ENCODE measurements around the gene RAD51B.

The RAD51B gene

GRCh38 chr14:68679746-68680467 is 860.3 kb downstream of the RAD51B start:
- TF ChIP-seq CTCF (conservative IDR thresholded peaks at IDR 0.05; ENCODE audit: control insufficient read depth, insufficient read depth, low read depth, low read length), result no peak
- DNase-seq (ENCODE audit: low read depth), result no peak
- no peak overlapping the region for H3K4me3 ChIP-seq (ENCODE audit: control insufficient read depth, low read depth, low read length)

- DNase-seq (ENCODE audit: low read depth), result peak; percentile 85
- TF ChIP-seq CTCF (conservative IDR thresholded peaks at IDR 0.05; ENCODE audit: control insufficient read depth, insufficient read depth, low read depth, low read length), result no peak
- no peak overlapping the region for H3K4me3 ChIP-seq (ENCODE audit: control insufficient read depth, low read depth, low read length)
Measured at GRCh38 chr14:68680541-68681051, 861.0 kb downstream of the RAD51B start.

GRCh38 chr14:68681256-68682011 is 861.9 kb downstream of the RAD51B start:
- no peak for TF ChIP-seq CTCF (conservative IDR thresholded peaks at IDR 0.05; ENCODE audit: control insufficient read depth, insufficient read depth, low read depth, low read length)
- no peak overlapping the region for H3K4me3 ChIP-seq (ENCODE audit: control insufficient read depth, low read depth, low read length)
- no peak for DNase-seq (ENCODE audit: low read depth)

GRCh38 chr14:68682166-68683103 is 862.9 kb downstream of the RAD51B start:
- peak; percentile 99 for DNase-seq (ENCODE audit: low read depth)
- TF ChIP-seq CTCF (conservative IDR thresholded peaks at IDR 0.05; ENCODE audit: control insufficient read depth, insufficient read depth, low read depth, low read length), result no peak
- no peak overlapping the region for H3K4me3 ChIP-seq (ENCODE audit: control insufficient read depth, low read depth, low read length)

GRCh38 chr14:68683326-68683725 is 863.7 kb downstream of the RAD51B start:
- DNase-seq (ENCODE audit: low read depth), result peak; percentile 67
- TF ChIP-seq CTCF (conservative IDR thresholded peaks at IDR 0.05; ENCODE audit: control insufficient read depth, insufficient read depth, low read depth, low read length), result no peak
- H3K4me3 ChIP-seq (ENCODE audit: control insufficient read depth, low read depth, low read length), result no peak overlapping the region

All from fibroblast of mammary gland (primary cell).